Astrocyte (in vitro differentiated cells and primary cell): Measurements from ENCODE around the gene ACAA1. TPM values are rescaled to one million over a fixed set of nuclear protein-coding genes. Genes with fewer than 3 reads are reported as not detected.

Source experiments
- DNase-seq: peaks from one replicate; pipeline ENCODE4 v3.0.0-alpha.2; 2010; ENCODE audit warnings: low read depth
- FAIRE-seq: peaks from 2 replicates; lab custom pipeline; 2011; peaks lifted over from hg19 to GRCh38; lab: Jason Lieb, UNC
- H2AFZ ChIP-seq: 2 replicates; pipeline ENCODE4 v1.6.0; 2012; ENCODE audit warnings: low read depth, low read length, inconsistent platforms
- H3K27ac ChIP-seq: 2 replicates; pipeline ENCODE4 v1.5.1; 2011; ENCODE audit warnings: low read depth, low read length, inconsistent platforms
- H3K27me3 ChIP-seq: 2 replicates; pipeline ENCODE4 v1.6.0; 2011; ENCODE audit warnings: low read length, inconsistent platforms; ENCODE audit not compliant: insufficient read depth
- H3K36me3 ChIP-seq: 2 replicates; pipeline ENCODE4 v1.5.1; 2011; ENCODE audit warnings: low read length, inconsistent platforms; ENCODE audit not compliant: insufficient read depth
- H3K4me1 ChIP-seq: 2 replicates; pipeline ENCODE4 v1.5.1; 2011; ENCODE audit warnings: low read length, inconsistent platforms; ENCODE audit not compliant: insufficient read depth
- H3K4me2 ChIP-seq: 2 replicates; pipeline ENCODE4 v1.6.0; 2012; ENCODE audit warnings: low read length, inconsistent platforms
- H3K4me3 ChIP-seq: 2 replicates; pipeline ENCODE4 v1.5.1; 2011; ENCODE audit warnings: low read depth, mild to moderate bottlenecking, low read length, inconsistent platforms; ENCODE audit not compliant: insufficient read depth
- H3K79me2 ChIP-seq: 2 replicates; pipeline ENCODE4 v1.6.0; 2012; ENCODE audit warnings: mild to moderate bottlenecking, low read length, inconsistent platforms; ENCODE audit not compliant: insufficient read depth
- H3K9ac ChIP-seq: 2 replicates; pipeline ENCODE4 v1.6.0; 2012; ENCODE audit warnings: mild to moderate bottlenecking, low read length, inconsistent platforms
- H3K9me3 ChIP-seq: 2 replicates; pipeline ENCODE4 v1.5.1; 2012; ENCODE audit warnings: low read depth, mild to moderate bottlenecking, low read length, inconsistent platforms; ENCODE audit not compliant: insufficient read depth
- H4K20me1 ChIP-seq: 2 replicates; pipeline ENCODE4 v1.6.0; 2012; ENCODE audit warnings: low read length, inconsistent platforms; ENCODE audit not compliant: insufficient read depth
- H3K27ac Mint-ChIP-seq: one replicate; pipeline ENCODE4 v1.8.0; 2021; ENCODE audit warnings: mild to moderate bottlenecking, mixed read lengths; ENCODE audit not compliant: unreplicated experiment
- H3K27me3 Mint-ChIP-seq: one replicate; pipeline ENCODE4 v1.8.0; 2021; ENCODE audit warnings: low read depth, mixed read lengths; ENCODE audit not compliant: unreplicated experiment
- H3K36me3 Mint-ChIP-seq: one replicate; pipeline ENCODE4 v1.8.0; 2021; ENCODE audit warnings: low read depth, mixed read lengths; ENCODE audit not compliant: unreplicated experiment
- H3K4me1 Mint-ChIP-seq: one replicate; pipeline ENCODE4 v1.8.0; 2021; ENCODE audit warnings: low read depth, mixed read lengths; ENCODE audit not compliant: unreplicated experiment
- H3K4me3 Mint-ChIP-seq: one replicate; pipeline ENCODE4 v1.8.0; 2021; ENCODE audit warnings: mild to moderate bottlenecking, moderate library complexity, mixed read lengths; ENCODE audit not compliant: unreplicated experiment
- H3K9me3 Mint-ChIP-seq: one replicate; pipeline ENCODE4 v1.8.0; 2021; ENCODE audit warnings: mild to moderate bottlenecking, mixed read lengths; ENCODE audit not compliant: unreplicated experiment
- EZH2 ChIP-seq: IDR thresholded peaks from 2 replicates; pipeline ENCODE4 v1.6.1; 2012; ENCODE audit warnings: mild to moderate bottlenecking, low read length, inconsistent platforms; ENCODE audit not compliant: insufficient read depth
- total RNA-seq: library from RNA; stranded (reverse); gene quantifications from 2 replicates; pipeline ENCODE4 v1.2.1, GENCODE V29; 2021
- TF ChIP-seq, protein P1 (sequence below): IDR thresholded peaks from 2 replicates; pipeline ENCODE4 v1.5.1; 2011; ENCODE audit warnings: low read depth, mild to moderate bottlenecking, inconsistent platforms, low read length, moderate library complexity; ENCODE audit not compliant: insufficient read depth

Gene ACAA1
- total RNA-seq, 1 donor from 2014 or later = 69.4 TPM

DNA sequence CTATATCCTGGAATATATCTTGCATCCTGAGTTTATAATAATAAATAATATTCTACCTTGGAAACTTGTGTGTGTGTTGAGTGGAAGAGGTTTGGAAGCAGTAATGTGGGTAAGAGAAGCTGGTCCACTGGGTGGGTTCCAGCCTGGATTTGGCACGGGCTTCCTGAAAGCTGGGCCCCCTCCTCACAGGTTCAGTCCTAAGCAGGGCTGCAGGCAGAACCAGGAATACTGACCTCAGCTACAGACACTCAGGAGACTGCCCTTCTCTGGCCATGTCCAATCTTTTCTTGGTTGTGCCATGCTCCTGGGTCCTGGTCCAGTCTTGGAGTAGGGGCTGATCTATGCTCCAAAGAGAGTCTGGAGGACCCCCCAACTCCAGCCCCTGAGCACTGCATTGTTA, 6.0 kb upstream of the ACAA1 start:
- Mint-ChIP-seq H3K4me1 (peaks cover 19% of the 10 kb centered on the region), H3K4me3 (no peak overlapping the region), H3K27me3 (no peaks in the 10 kb centered on the region), H3K27ac (no peak overlapping the region), H3K9me3 (peaks cover 3% of the 10 kb centered on the region), H3K36me3 (peaks cover 18% of the 10 kb centered on the region)
- Histone ChIP-seq H3K27ac (no peak overlapping the region), H2AFZ (no peak overlapping the region), H3K4me2 (no peak overlapping the region), H3K36me3 (no peaks in the 10 kb centered on the region), H3K27me3 (no peaks in the 10 kb centered on the region), H3K4me3 (no peak overlapping the region), H3K4me1 (peaks cover 14% of the 10 kb centered on the region), H4K20me1 (peaks cover 6% of the 10 kb centered on the region), H3K79me2 (peaks cover 19% of the 10 kb centered on the region), H3K9ac (no peak overlapping the region), H3K9me3 (no peaks in the 10 kb centered on the region)
- TF ChIP-seq, protein P1, sequence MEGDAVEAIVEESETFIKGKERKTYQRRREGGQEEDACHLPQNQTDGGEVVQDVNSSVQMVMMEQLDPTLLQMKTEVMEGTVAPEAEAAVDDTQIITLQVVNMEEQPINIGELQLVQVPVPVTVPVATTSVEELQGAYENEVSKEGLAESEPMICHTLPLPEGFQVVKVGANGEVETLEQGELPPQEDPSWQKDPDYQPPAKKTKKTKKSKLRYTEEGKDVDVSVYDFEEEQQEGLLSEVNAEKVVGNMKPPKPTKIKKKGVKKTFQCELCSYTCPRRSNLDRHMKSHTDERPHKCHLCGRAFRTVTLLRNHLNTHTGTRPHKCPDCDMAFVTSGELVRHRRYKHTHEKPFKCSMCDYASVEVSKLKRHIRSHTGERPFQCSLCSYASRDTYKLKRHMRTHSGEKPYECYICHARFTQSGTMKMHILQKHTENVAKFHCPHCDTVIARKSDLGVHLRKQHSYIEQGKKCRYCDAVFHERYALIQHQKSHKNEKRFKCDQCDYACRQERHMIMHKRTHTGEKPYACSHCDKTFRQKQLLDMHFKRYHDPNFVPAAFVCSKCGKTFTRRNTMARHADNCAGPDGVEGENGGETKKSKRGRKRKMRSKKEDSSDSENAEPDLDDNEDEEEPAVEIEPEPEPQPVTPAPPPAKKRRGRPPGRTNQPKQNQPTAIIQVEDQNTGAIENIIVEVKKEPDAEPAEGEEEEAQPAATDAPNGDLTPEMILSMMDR = no peak
- TF ChIP-seq EZH2 = no peak
- DNase-seq = no peak
- FAIRE-seq = no peak

DNA sequence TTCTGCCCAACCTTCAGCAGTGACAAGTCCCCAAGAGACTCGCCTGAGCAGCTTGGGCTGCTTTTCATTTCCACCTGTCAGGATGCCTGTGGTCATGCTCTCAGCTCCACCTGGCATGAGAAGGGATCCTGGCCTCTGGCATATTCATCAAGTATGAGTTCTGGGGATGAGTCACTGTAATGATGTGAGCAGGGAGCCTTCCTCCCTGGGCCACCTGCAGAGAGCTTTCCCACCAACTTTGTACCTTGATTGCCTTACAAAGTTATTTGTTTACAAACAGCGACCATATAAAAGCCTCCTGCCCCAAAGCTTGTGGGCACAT, 5.0 kb upstream of the ACAA1 start:
- no peak overlapping the region for H3K4me3 ChIP-seq
- no peak for TF ChIP-seq EZH2
- TF ChIP-seq, protein P1 = no peak
- no peak overlapping the region for H2AFZ ChIP-seq
- H3K4me1 ChIP-seq = peaks cover 18% of the 10 kb centered on the region
- no peaks in the 10 kb centered on the region for H3K36me3 ChIP-seq
- H3K9me3 ChIP-seq = no peaks in the 10 kb centered on the region
- DNase-seq (no peak), FAIRE-seq (no peak)
- no peak overlapping the region for H3K9ac ChIP-seq
- Mint-ChIP-seq H3K4me3 (no peak overlapping the region), H3K4me1 (peaks cover 19% of the 10 kb centered on the region), H3K27ac (no peak overlapping the region), H3K27me3 (no peaks in the 10 kb centered on the region), H3K36me3 (peaks cover 18% of the 10 kb centered on the region), H3K9me3 (peaks cover 3% of the 10 kb centered on the region)
- peaks cover 6% of the 10 kb centered on the region for H4K20me1 ChIP-seq
- no peak overlapping the region for H3K27ac ChIP-seq
- peaks cover 20% of the 10 kb centered on the region for H3K79me2 ChIP-seq
- no peaks in the 10 kb centered on the region for H3K27me3 ChIP-seq
- H3K4me2 ChIP-seq = no peak overlapping the region

DNA sequence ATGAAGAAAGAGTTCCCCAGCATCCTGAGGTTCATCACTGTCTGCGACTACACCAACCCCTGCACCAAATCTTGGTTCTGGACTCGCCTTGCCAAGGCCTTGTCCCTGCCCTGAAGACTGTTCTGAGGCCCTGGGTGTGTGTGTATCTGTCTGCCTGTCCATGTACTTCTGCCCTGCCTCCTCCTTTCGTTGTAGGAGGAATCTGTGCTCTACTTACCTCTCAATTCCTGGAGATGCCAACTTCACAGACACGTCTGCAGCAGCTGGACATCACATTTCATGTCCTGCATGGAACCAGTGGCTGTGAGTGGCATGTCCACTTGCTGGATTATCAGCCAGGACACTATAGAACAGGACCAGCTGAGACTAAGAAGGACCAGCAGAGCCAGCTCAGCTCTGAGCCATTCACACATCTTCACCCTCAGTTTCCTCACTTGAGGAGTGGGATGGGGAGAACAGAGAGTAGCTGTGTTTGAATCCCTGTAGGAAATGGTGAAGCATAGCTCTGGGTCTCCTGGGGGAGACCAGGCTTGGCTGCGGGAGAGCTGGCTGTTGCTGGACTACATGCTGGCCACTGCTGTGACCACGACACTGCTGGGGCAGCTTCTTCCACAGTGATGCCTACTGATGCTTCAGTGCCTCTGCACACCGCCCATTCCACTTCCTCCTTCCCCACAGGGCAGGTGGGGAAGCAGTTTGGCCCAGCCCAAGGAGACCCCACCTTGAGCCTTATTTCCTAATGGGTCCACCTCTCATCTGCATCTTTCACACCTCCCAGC, 4.4 kb upstream of the ACAA1 start:
- H3K4me3 Mint-ChIP-seq = no peak overlapping the region
- FAIRE-seq = no peak

More for the DNA sequence above, 4.4 kb upstream of the ACAA1 start:
- Histone ChIP-seq H3K4me3 (no peak overlapping the region), H3K79me2 (peaks cover 25% of the 10 kb centered on the region), H4K20me1 (peaks cover 7% of the 10 kb centered on the region), H2AFZ (no peak overlapping the region), H3K9ac (no peak overlapping the region), H3K27ac (no peak overlapping the region), H3K36me3 (no peaks in the 10 kb centered on the region), H3K9me3 (no peaks in the 10 kb centered on the region), H3K4me1 (peaks cover 18% of the 10 kb centered on the region), H3K4me2 (no peak overlapping the region), H3K27me3 (no peaks in the 10 kb centered on the region)
- peaks cover 19% of the 10 kb centered on the region for H3K4me1 Mint-ChIP-seq
- H3K27me3 Mint-ChIP-seq = no peaks in the 10 kb centered on the region
- DNase-seq = no peak
- no peak overlapping the region for H3K27ac Mint-ChIP-seq
- peaks cover 18% of the 10 kb centered on the region for H3K36me3 Mint-ChIP-seq
- no peak for TF ChIP-seq EZH2
- TF ChIP-seq, protein P1 = no peak
- peaks cover 3% of the 10 kb centered on the region for H3K9me3 Mint-ChIP-seq
